ENCODE data around the gene PUS3.

The PUS3 gene

GRCh38 chr11:125892071-125892470 is 10.9 kb downstream of the PUS3 start:
- H3K36me3 ChIP-seq (ENCODE audit: insufficient read depth, insufficient read length, low read length) = peaks cover 47% of the 10 kb centered on the region
- H3K9me3 ChIP-seq (ENCODE audit: insufficient read depth, low read length) = no peaks in the 10 kb centered on the region
- no peaks in the 10 kb centered on the region for H3K27me3 ChIP-seq (ENCODE audit: insufficient read depth, insufficient read length)
- H3K4me3 ChIP-seq (ENCODE audit: insufficient read length, low read depth) = no peak overlapping the region
- H3K4me1 ChIP-seq (ENCODE audit: insufficient read depth, insufficient read length) = no peaks in the 10 kb centered on the region
- no peak for DNase-seq (ENCODE audit: low read depth, low spot score)
- no peak for TF ChIP-seq ZNF274 (IDR thresholded peaks at IDR 0.05; ENCODE audit: low read depth, low read length)
- TF ChIP-seq SUZ12 (IDR thresholded peaks at IDR 0.05; ENCODE audit: extremely low read depth, insufficient read depth, insufficient read length) = no peak
- no peak for TF ChIP-seq YY1 (IDR thresholded peaks at IDR 0.05; ENCODE audit: insufficient read depth, insufficient read length)
- H3K9ac ChIP-seq (ENCODE audit: insufficient read length, low read depth) = no peak overlapping the region

GRCh38 chr11:125890447-125891100 is 12.4 kb downstream of the PUS3 start:
- H3K4me1 ChIP-seq (ENCODE audit: insufficient read depth, insufficient read length) = no peaks in the 10 kb centered on the region

GRCh38 chr11:125887373-125888324 is 15.4 kb downstream of the PUS3 start, which contains the start of gene HYLS1:
Gene HYLS1, plus strand, starts transcription at chr11:125887668. Its CDS starts 11,701 bp downstream, at chr11:125899369.
- Histone ChIP-seq H3K4me3 (ENCODE audit: insufficient read length, low read depth) (peak within 1 kb of the TSS; percentile 84), H3K9me3 (ENCODE audit: insufficient read depth, low read length) (no peaks in the 10 kb centered on the region; the same call in 1 of the 2 replicates), H3K27me3 (ENCODE audit: insufficient read depth, insufficient read length) (no peaks in the 10 kb centered on the region), H3K36me3 (ENCODE audit: insufficient read depth, insufficient read length, low read length) (peaks cover 15% of the 10 kb centered on the region), H3K9ac (ENCODE audit: insufficient read length, low read depth) (peak within 1 kb of the TSS; percentile 95), H3K4me1 (ENCODE audit: insufficient read depth, insufficient read length) (no peaks in the 10 kb centered on the region)
- DNase-seq (ENCODE audit: low read depth, low spot score) = peak; percentile 92
- no peak for TF ChIP-seq SUZ12 (IDR thresholded peaks at IDR 0.05; ENCODE audit: extremely low read depth, insufficient read depth, insufficient read length)
- TF ChIP-seq ZNF274 (IDR thresholded peaks at IDR 0.05; ENCODE audit: low read depth, low read length) = no peak
- TF ChIP-seq YY1 (IDR thresholded peaks at IDR 0.05; ENCODE audit: insufficient read depth, insufficient read length) = no peak

More at GRCh38 chr11:125890447-125891100, 12.4 kb downstream of the PUS3 start:
- Histone ChIP-seq H3K9me3 (ENCODE audit: insufficient read depth, low read length) (no peaks in the 10 kb centered on the region; the same call in 1 of the 2 replicates), H3K27me3 (ENCODE audit: insufficient read depth, insufficient read length) (no peaks in the 10 kb centered on the region), H3K9ac (ENCODE audit: insufficient read length, low read depth) (no peak overlapping the region), H3K4me3 (ENCODE audit: insufficient read length, low read depth) (no peak overlapping the region), H3K36me3 (ENCODE audit: insufficient read depth, insufficient read length, low read length) (peaks cover 44% of the 10 kb centered on the region)
- no peak for DNase-seq (ENCODE audit: low read depth, low spot score)
- no peak for TF ChIP-seq YY1 (IDR thresholded peaks at IDR 0.05; ENCODE audit: insufficient read depth, insufficient read length)
- no peak for TF ChIP-seq SUZ12 (IDR thresholded peaks at IDR 0.05; ENCODE audit: extremely low read depth, insufficient read depth, insufficient read length)
- no peak for TF ChIP-seq ZNF274 (IDR thresholded peaks at IDR 0.05; ENCODE audit: low read depth, low read length)

GRCh38 chr11:125886997-125887372 is 16.0 kb downstream of the PUS3 start:
- Histone ChIP-seq H3K36me3 (ENCODE audit: insufficient read depth, insufficient read length, low read length) (peaks cover 13% of the 10 kb centered on the region), H3K9ac (ENCODE audit: insufficient read length, low read depth) (peak overlapping the region; percentile 33), H3K9me3 (ENCODE audit: insufficient read depth, low read length) (no peaks in the 10 kb centered on the region; the same call in 1 of the 2 replicates), H3K27me3 (ENCODE audit: insufficient read depth, insufficient read length) (no peaks in the 10 kb centered on the region), H3K4me1 (ENCODE audit: insufficient read depth, insufficient read length) (no peaks in the 10 kb centered on the region), H3K4me3 (ENCODE audit: insufficient read length, low read depth) (peak overlapping the region; percentile 31)
- DNase-seq (ENCODE audit: low read depth, low spot score) = peak; percentile 32
- TF ChIP-seq ZNF274 (IDR thresholded peaks at IDR 0.05; ENCODE audit: low read depth, low read length) = no peak
- no peak for TF ChIP-seq SUZ12 (IDR thresholded peaks at IDR 0.05; ENCODE audit: extremely low read depth, insufficient read depth, insufficient read length)
- TF ChIP-seq YY1 (IDR thresholded peaks at IDR 0.05; ENCODE audit: insufficient read depth, insufficient read length) = no peak

GRCh38 chr11:125883375-125883774 is 19.6 kb downstream of the PUS3 start:
- H3K9me3 ChIP-seq (ENCODE audit: insufficient read depth, low read length) = no peaks in the 10 kb centered on the region; the same call in 1 of the 2 replicates
- no peaks in the 10 kb centered on the region for H3K4me1 ChIP-seq (ENCODE audit: insufficient read depth, insufficient read length)
- no peak overlapping the region for H3K9ac ChIP-seq (ENCODE audit: insufficient read length, low read depth)
- no peak for TF ChIP-seq SUZ12 (IDR thresholded peaks at IDR 0.05; ENCODE audit: extremely low read depth, insufficient read depth, insufficient read length)
- TF ChIP-seq ZNF274 (IDR thresholded peaks at IDR 0.05; ENCODE audit: low read depth, low read length) = no peak
- no peak for TF ChIP-seq YY1 (IDR thresholded peaks at IDR 0.05; ENCODE audit: insufficient read depth, insufficient read length)
- H3K36me3 ChIP-seq (ENCODE audit: insufficient read depth, insufficient read length, low read length) = no peaks in the 10 kb centered on the region
- no peaks in the 10 kb centered on the region for H3K27me3 ChIP-seq (ENCODE audit: insufficient read depth, insufficient read length)
- H3K4me3 ChIP-seq (ENCODE audit: insufficient read length, low read depth) = no peak overlapping the region
- no peak for DNase-seq (ENCODE audit: low read depth, low spot score)

GRCh38 chr11:125881291-125881690 is 21.7 kb downstream of the PUS3 start:
- Histone ChIP-seq H3K4me3 (ENCODE audit: insufficient read length, low read depth) (no peak overlapping the region), H3K36me3 (ENCODE audit: insufficient read depth, insufficient read length, low read length) (no peaks in the 10 kb centered on the region), H3K9ac (ENCODE audit: insufficient read length, low read depth) (no peak overlapping the region), H3K27me3 (ENCODE audit: insufficient read depth, insufficient read length) (no peaks in the 10 kb centered on the region), H3K4me1 (ENCODE audit: insufficient read depth, insufficient read length) (no peaks in the 10 kb centered on the region), H3K9me3 (ENCODE audit: insufficient read depth, low read length) (no peaks in the 10 kb centered on the region)
- DNase-seq (ENCODE audit: low read depth, low spot score) = no peak
- TF ChIP-seq YY1 (IDR thresholded peaks at IDR 0.05; ENCODE audit: insufficient read depth, insufficient read length) = no peak
- no peak for TF ChIP-seq ZNF274 (IDR thresholded peaks at IDR 0.05; ENCODE audit: low read depth, low read length)
- no peak for TF ChIP-seq SUZ12 (IDR thresholded peaks at IDR 0.05; ENCODE audit: extremely low read depth, insufficient read depth, insufficient read length)

Measured in NT2/D1 (cell line).